T47D (cell line): ENCODE results near the gene GPR32.
"Not testable (repeated sequence)": the region's sequence is repeated elsewhere in the genome, so short reads cannot be mapped to it uniquely, and the experiment has no call there.

ENCODE experiments used
- DNase-seq, 2 experiments: peaks; one replicate each; pipeline versions ENCODE4 v3.0.0 to v3.0.0-alpha.2; 2011 to 2012; ENCODE audit warnings: low read depth in 1 of 2, low spot score in 1 of 2
- JUND ChIP-seq: IDR thresholded peaks from 2 replicates; pipeline ENCODE4 v1.6.1; 2012; ENCODE audit warnings: low read depth
- in situ Hi-C: cut with HindIII; loops from 2 replicates; pipeline ENCODE4 v1.10.0; 2016; ENCODE audit warnings: low sequenced_read_pairs, low pct_unique_long_range_greater_than_20kb

GPR32 gene

DNA sequence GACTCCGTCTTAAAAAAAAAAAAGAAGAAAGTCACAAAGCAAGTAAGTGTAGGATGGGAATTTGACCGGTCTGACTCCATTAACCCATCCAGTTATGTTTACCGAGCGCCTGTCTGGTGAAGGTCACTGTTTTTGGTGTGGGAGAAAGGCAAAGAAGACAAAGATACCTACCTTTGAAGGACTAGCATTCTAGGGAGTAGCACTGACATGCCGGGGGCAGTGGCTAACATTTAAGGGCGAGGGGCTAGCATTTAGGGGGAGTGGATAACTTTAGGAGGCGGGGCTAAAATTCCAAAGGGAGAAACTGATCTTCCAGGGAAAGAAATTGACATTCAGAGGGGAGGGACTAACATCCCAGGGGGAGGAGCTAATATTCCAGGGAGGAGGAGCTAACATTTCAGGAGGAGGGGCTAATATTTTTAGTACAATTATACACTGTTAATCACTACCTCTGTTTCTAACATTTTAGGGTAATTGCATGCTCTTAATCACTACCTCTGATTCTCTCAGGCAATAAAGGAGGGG lies 8.7 kb downstream of the GPR32 start:
- in situ Hi-C loops = no loop called here
- no peak for TF ChIP-seq JUND
- no peak for DNase-seq

DNA sequence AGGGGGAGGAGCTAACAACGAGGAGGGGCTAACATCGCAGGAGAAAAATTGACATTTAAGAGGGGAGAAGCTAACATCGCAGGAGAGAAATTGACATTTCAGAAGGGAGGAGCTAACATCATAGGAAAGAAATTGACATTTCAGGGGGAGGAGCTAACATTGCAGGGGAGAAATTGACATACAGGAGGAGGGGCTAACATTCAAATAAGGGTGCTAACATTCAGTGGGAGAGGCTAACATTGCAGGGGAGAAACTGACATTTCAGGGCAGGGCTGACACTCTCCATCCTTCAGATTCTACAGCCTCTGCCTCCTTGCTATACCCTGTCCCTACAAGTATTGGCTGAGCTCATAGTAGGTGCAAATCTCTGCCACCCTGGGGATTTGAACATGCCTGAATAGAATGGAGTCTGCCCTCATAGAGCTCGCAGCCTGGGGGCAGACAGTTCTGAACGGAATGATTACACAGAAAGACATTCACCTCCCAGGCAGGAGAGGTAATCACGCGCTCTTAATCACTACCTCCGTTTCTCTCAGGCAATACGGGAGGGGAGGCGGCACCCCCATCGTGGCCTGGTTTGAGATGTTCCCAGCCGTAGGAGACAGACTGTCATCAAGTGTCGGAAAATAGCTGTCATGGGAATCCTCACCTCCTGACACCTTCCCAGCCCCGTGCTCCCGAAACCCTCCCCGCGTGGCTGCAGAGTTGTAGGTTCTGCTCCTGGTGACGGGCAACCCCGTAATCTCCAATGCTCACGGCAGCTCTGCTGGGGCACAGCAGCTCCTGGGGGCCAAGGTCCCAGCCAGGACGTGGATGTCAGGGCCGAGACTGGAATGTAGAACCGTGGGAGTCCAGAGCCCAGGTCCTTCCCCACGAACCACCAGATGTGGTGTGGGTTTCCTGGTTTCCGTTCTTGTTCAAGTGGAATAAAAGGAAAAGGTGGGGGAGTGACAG lies 9.5 kb downstream of the GPR32 start:
- no peak for TF ChIP-seq JUND
- DNase-seq = no peak
- in situ Hi-C loops = no loop called here

DNA sequence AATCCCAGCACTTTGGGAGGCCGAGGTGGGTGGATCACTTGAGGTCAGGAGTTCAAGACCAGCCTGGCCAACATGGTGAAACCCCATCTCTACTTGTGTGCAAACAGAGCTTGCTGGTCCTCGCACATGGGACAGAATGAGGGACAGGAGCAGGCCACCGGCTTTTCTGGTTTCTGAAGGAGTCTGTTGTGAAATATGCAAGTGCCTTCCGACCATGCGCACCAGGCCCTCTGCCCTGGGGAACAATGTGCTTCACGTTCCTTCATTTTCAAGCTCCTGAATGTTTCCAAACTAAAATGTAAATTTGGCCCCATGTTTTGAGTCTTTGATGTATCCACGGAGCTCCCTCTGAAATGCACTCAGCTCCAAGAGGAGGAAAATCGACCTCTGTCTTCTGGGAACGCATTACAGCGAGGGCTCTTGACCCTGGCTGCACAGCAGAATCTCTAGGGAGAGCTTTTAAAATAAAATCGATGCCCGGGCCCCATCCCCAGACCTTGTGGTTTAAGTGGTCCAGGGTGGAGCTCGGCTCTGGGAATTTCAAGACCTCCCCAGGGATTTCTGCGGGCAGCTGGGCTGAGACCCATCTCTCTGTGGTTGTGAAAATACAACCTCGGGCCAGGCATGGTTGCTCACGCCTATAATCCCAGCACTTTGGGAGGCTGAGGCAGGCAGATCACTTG lies 10.6 kb downstream of the GPR32 start:
- in situ Hi-C loops = no loop called here
- peak in 1 of 2 experiments; percentile 54 for DNase-seq

DNA sequence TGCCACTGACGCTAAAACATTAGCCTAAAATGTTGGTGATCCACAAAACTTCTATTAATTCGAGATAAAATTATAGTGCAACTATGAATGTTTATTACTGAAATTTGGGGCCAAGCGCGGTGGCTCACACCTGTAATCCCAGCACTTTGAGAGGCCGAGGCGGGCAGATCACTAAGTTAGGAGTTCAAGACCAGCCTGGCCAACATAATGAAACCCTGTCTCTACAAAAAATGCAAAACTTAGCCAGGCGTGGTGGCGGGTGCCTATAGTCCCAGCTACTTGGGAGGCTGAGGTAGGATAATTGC lies 13.5 kb downstream of the GPR32 start:
- in situ Hi-C loops, DNase-seq: not testable (repeated sequence)

More for the DNA sequence above, 10.6 kb downstream of the GPR32 start:
- no peak for TF ChIP-seq JUND

DNA sequence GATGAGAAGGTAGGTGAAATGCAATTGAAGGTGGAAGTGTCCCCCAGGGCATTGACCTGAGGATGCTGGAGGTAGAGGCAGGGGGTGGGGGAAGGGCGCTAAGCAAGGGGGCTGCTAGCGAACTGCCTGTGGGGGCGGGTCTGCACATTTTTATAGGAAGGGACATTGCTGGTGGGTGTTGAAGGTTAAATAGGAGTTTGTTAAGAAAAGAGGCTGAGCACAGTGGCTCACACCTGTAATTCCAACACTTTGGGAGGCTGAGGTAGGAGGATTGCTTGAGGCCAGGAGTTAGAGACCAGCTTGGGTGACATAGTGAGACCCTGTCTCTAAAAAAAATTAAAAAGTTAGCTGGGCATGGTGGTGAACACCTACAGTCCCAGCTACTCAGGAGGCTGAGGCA lies 14.4 kb downstream of the GPR32 start:
- no peak for DNase-seq
- in situ Hi-C loops = no loop called here
- no peak for TF ChIP-seq JUND

DNA sequence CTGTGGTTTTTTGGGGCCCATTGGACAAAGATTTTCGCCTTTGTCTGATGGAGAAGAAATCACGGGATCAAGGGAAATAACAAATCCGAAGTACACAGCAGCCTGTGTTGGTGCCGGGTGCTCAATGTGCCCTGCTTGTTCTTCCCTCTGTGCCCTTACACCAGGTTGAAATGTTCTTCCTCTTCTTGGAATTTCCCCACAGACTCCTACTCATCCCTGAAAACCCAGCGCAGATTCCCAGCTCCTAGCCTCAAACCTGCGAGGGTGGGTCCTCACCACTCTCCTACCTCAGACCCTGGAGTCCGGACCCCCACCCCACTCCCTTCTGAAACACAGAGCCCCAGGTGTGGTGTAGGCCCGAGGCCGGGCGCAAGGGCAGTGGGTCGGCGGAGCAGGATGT lies 15.1 kb downstream of the GPR32 start:
- no peak for TF ChIP-seq JUND
- no peak for DNase-seq
- in situ Hi-C loops = no loop called here

DNA sequence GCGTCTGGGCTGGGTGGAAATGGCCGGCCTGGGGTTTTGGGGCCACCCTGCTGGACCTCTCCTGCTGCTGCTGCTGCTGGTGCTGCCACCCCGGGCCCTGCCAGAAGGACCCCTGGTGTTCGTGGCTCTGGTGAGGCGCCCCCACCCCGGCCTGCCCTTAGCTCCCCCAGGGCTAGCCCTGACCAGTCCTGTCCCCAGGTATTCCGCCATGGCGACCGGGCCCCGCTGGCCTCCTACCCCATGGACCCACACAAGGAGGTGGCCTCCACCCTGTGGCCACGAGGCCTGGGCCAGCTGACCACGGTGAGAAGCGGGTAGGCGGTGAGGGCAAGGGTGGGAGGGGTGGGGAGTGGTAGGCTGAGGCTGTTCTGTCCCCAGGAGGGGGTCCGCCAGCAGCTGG lies 20.1 kb downstream of the GPR32 start, which contains the start of gene ACP4:
ACP4 (plus strand) TSS at position 20 of the 400 bp plus-strand sequence; CDS start at position 20, 0 bp downstream.
- TF ChIP-seq JUND = no peak
- DNase-seq = no peak
- in situ Hi-C loops = no loop called here

DNA sequence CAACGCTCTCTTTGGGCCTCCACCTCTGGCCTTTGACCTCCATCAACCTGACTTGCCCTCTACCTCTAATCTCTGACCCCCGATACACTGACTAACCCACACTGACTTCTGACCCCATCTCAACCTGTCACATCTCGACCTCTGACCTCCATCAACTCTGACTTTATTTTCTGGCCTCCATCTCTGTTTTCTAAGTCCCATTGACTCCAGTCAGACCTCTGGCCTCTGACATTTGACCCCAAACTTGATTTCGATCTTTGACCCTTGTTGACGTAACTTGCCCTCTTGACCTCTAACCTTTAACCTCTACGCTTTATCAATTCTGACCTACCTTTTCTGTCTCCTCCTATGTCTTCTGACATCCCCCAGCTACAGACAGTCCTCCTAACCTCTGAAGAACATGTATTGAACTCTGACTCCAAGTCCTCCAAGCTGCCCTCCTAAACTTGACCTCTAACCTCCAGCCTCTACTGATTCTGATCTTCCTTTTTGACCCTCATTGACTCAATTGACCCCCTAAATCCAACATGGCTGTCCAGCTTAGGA lies 20.7 kb downstream of the GPR32 start:
- TF ChIP-seq JUND = no peak
- in situ Hi-C loops = no loop called here
- no peak for DNase-seq

DNA sequence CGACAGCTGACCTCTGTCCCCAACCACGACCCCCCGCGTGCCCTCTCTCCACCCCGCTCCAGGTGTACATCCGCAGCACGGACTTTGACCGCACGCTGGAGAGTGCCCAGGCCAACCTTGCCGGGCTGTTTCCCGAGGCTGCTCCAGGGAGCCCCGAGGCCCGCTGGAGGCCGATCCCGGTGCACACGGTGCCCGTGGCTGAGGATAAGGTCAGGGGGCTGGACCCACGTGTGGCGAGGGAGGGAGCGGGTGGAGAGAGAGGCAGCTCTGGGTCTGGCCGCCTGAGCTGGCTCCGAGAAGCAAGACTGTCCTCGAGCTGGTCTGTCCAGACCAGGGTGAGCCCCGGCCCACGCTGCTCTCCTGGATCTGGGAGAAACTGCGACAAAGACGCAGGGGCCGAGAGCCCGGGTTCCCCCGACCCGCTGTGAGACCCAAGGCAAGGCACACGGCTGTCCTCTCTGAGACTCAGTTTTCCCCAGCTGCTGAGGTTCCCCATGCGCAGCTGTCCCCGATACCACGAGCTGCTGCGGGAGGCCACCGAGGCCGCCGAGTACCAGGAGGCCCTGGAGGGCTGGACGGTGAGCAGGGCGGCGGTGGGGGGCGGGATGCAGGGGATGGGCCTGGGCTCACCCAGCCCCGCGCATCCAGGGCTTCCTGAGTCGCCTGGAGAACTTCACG lies 21.5 kb downstream of the GPR32 start:
- TF ChIP-seq JUND = no peak
- in situ Hi-C loops = no loop called here
- DNase-seq = no peak

DNA sequence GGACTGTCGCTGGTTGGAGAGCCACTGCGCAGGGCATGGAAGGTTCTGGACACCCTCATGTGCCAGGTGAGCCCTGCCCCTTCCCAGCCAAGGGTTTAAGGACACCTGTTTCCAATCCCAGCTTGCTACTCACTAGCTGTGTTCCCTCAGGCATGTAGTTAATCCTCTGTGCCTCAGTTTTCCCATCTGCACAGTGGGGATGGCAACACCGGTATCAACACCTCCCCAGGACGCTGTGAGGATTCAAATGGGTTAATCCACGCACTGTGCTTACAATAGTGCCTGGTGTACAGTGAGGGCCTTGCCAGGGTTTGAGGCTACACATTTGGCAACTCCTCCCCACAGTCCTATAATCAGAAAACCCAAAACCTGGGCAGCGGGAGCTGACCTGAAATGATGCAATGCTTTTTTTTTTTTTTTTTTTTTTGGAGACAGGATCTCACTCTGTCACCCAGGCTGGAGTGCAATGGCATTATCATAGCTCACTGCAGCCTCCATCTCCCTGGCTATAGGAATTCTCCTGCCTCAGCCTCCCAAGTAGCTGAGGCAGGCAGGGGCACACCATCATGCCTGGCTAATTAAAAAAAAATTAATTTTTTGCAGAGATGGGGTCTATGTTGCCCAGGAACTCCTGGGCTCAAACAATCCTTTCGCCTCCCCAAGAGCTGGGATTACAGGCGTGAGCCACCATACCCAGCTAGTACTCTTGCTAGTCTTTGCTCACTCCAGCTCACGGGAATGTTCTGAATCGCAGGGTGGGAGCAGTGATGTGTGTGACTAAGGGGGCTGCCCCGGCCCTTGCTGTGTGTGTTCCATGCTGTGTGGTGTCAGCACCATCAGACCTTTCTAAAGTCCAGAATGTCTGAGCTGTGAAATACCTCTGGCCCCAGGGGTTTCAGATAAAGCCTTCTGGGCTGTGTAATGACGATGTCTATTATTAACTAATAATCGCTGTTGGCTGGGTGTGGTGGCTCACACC lies 22.3 kb downstream of the GPR32 start:
- in situ Hi-C loops = no loop called here
- DNase-seq = no peak
- no peak for TF ChIP-seq JUND

DNA sequence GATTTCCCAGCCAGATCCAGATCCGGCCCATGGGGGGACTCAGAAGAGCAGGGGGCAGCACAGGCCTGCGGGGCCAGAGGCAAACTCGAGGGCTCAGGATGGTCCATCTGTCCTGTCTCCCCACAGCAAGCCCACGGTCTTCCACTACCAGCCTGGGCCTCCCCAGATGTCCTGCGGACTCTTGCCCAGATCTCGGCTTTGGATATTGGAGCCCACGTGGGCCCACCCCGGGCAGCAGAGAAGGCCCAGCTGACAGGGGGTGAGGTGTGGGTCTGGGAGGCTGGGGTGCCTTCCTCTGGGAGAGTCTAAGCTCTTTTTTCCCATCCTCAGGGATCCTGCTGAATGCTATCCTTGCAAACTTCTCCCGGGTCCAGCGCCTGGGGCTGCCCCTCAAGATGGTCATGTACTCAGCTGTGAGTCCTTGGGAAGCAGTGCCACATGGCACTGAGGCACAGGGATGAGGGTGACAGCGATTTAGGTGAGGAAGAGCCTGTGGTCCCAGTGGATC lies 23.3 kb downstream of the GPR32 start:
- DNase-seq = no peak
- in situ Hi-C loops = no loop called here
- TF ChIP-seq JUND = no peak
